Natural killer cell (primary cell): Measurements from ENCODE around the gene GBP3. TPM values are rescaled to one million over a fixed set of nuclear protein-coding genes. Genes with fewer than 3 reads are reported as not detected.
A peak's percentile ranks its signal among the peaks of the same experiment; 100 is the strongest.
"Not testable (repeated sequence)": the region's sequence is repeated elsewhere in the genome, so short reads cannot be mapped to it uniquely, and the experiment has no call there.

ENCODE experiments used
- ATAC-seq, 3 donors: fragments of 150-1000 bp in 2 of 3; fragments of 200-7000 bp in 1 of 3; cut with Tn5 transposase; 1 replicate in 1 of 3; 2 replicates in 2 of 3; pipeline ENCODE4 v1.10.0; 2021; ENCODE audit warnings: mild to moderate bottlenecking in 2 of 3, moderate library complexity in 2 of 3
- DNase-seq, 2 donors: peaks; one replicate each; pipeline versions ENCODE4 v3.0.0 to v3.0.0-alpha.2; 2013 to 2021; ENCODE audit warnings: mixed read lengths in 1 of 2
- H3K27ac ChIP-seq: one replicate; pipeline ENCODE4 v1.5.1; 2013; ENCODE audit warnings: mild to moderate bottlenecking, low read length
- H3K27me3 ChIP-seq: one replicate; pipeline ENCODE4 v1.6.1; 2013; ENCODE audit warnings: low read length; ENCODE audit not compliant: control insufficient read depth, insufficient read depth
- H3K36me3 ChIP-seq: one replicate; pipeline ENCODE4 v1.6.1; 2013; ENCODE audit warnings: low read length; ENCODE audit not compliant: control insufficient read depth, insufficient read depth
- H3K4me1 ChIP-seq: one replicate; pipeline ENCODE4 v1.6.1; 2013; ENCODE audit warnings: low read length; ENCODE audit not compliant: control insufficient read depth, insufficient read depth
- H3K4me3 ChIP-seq: one replicate; pipeline ENCODE4 v1.5.1; 2013; ENCODE audit warnings: low read length
- H3K9me3 ChIP-seq: one replicate; pipeline ENCODE4 v1.6.1; 2013; ENCODE audit warnings: low read length; ENCODE audit not compliant: control insufficient read depth, insufficient read depth
- H3K27ac Mint-ChIP-seq, 2 donors: one replicate each; pipeline ENCODE4 v1.8.0; 2022; ENCODE audit warnings: mild to moderate bottlenecking in 2 of 2, mixed read lengths in 2 of 2, moderate library complexity in 1 of 2
- H3K27me3 Mint-ChIP-seq, 2 donors: one replicate each; pipeline ENCODE4 v1.8.0; 2022; ENCODE audit warnings: low read depth in 2 of 2, mixed read lengths in 2 of 2
- H3K36me3 Mint-ChIP-seq: one replicate; pipeline ENCODE4 v1.8.0; 2022; ENCODE audit warnings: mixed read lengths
- H3K4me1 Mint-ChIP-seq, 2 donors: one replicate each; pipeline ENCODE4 v1.8.0; 2022; ENCODE audit warnings: mixed read lengths in 2 of 2
- H3K4me3 Mint-ChIP-seq: one replicate; pipeline ENCODE4 v1.8.0; 2022; ENCODE audit warnings: mild to moderate bottlenecking, moderate library complexity, mixed read lengths
- H3K9me3 Mint-ChIP-seq, 2 donors: one replicate each; pipeline ENCODE4 v1.8.0; 2022; ENCODE audit warnings: mixed read lengths in 2 of 2
- CTCF ChIP-seq: fragments of 200-600 bp; IDR thresholded peaks from one replicate; pipeline ENCODE4 v1.8.0; 2022; ENCODE audit warnings: antibody characterized with exemption
- WGBS: methylation state at CpG from one replicate; pipeline ENCODE4 v1.1.7; 2013; ENCODE audit warnings: missing lambda C conversion rate; ENCODE audit not compliant: insufficient coverage; 5-methylcytosine and 5-hydroxymethylcytosine counted together
- intact Hi-C: fragments of 100-400 bp; cut with micrococcal nuclease; formaldehyde crosslinking; loops from one replicate; pipeline ENCODE4 v1.14.2; 2022
- total RNA-seq, 4 donors: library from RNA; stranded (reverse); fragments of 120-200 nt in 1 of 4; gene quantifications; one replicate each; pipeline versions ENCODE4 v1.2.3 to v1.2.4, GENCODE V29; 2013 to 2022

Gene GBP3
- total RNA-seq, 3 donors from 2014 or later (not counting 1 experiment from before 2014, with no cell fraction given): 36.1 to 52.5 (median 49.0) TPM

DNA sequence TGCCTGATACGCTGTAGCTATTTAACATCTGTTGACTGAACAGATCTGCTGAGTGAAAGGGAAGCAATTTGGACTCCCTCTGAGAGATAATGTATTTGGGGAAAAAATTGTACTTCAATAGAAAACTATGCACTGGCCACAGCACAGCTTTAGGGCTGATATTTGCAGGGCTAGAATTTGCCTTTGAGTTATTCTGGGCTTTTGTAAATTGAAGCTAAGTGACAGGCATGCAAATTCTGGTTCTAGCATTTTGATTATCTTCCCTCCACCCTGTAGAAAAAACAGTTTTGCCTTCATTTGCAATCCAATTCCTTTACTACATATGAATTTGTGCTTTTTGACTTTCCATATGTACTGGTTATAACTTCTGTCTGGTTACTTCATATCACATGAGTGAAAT, 38.1 kb downstream of the GBP3 start:
- H3K4me3 ChIP-seq: no peak overlapping the region
- intact Hi-C loops: loop anchor here (5.0 kb wide), 1 partner anchor 373 kb away; no protein-coding TSS in a partner anchor
- peaks cover 20% of the 10 kb centered on the region for H3K36me3 ChIP-seq
- no peak for ATAC-seq
- 100% methylated on average over 1 of the region's 1 CpG for WGBS
- Mint-ChIP-seq H3K36me3 (no peaks in the 10 kb centered on the region), H3K4me3 (peak overlapping the region; percentile 58), H3K9me3 (no peaks in the 10 kb centered on the region), H3K27me3 (no peaks in the 10 kb centered on the region), H3K4me1 (peaks cover 46 to 64% of the 10 kb centered on the region in 2 donors), H3K27ac (peak overlapping the region; percentile 69 to 87)
- DNase-seq: no peak
- no peaks in the 10 kb centered on the region for H3K9me3 ChIP-seq
- TF ChIP-seq CTCF: no peak
- H3K27me3 ChIP-seq: no peaks in the 10 kb centered on the region
- peaks cover 8% of the 10 kb centered on the region for H3K4me1 ChIP-seq
- H3K27ac ChIP-seq: peak overlapping the region; percentile 22

DNA sequence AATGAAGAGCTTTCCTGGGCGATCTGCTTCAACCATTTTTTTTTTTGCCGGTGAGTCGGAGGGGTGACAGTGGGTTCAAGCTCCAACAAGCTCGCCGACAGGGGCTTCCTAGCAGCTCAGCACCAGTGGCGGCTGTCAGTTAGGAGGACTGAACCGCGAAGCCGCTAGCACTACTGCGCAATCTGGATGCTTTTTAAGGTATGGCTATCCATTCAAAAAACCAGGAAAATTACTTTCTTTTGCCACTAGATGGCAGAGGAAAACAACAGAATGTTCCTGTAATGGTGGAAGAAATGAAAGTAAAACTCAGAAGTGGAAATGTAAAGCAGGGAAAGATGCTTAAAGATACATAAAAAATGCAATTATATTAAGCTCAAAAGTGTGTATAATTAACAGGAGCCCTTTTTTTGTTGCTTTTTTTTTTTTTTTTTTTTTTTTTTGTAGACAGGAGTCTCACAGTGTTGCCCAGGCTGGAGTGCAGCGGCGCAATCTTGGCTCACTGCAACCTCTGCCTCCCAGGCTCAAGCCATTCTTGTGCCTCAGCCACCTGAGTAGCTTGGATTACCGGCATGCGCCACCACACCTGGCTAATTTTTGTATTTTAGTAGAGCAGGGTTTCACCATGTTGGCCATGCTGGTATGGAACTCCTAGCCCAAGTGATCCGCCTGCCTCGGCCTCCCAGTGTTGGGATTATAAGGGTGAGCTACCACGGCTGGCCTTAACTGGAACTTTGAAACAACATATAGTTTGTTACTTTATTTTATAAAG, 38.7 kb downstream of the GBP3 start:
- TF ChIP-seq CTCF: peak; percentile 67
- Mint-ChIP-seq H3K36me3 (no peaks in the 10 kb centered on the region), H3K27ac (peak overlapping the region; percentile 69 to 87), H3K4me3 (peak overlapping the region; percentile 26), H3K9me3 (no peaks in the 10 kb centered on the region), H3K4me1 (peaks cover 44 to 64% of the 10 kb centered on the region in 2 donors), H3K27me3 (no peaks in the 10 kb centered on the region)
- peak; percentile 70 to 86 (median 84) for ATAC-seq
- Histone ChIP-seq H3K9me3 (no peaks in the 10 kb centered on the region), H3K36me3 (peaks cover 20% of the 10 kb centered on the region), H3K4me1 (peaks cover 8% of the 10 kb centered on the region), H3K27ac (peak overlapping the region; percentile 22), H3K4me3 (no peak overlapping the region), H3K27me3 (no peaks in the 10 kb centered on the region)
- intact Hi-C loops: loop anchor here (5.0 kb wide), 1 partner anchor 373 kb away; no protein-coding TSS in a partner anchor
- peak in 1 of 2 donors; percentile 81 for DNase-seq
- WGBS: 79% methylated on average over 17 of the region's 17 CpGs

- Mint-ChIP-seq H3K27me3 (no peaks in the 10 kb centered on the region), H3K9me3 (no peaks in the 10 kb centered on the region), H3K36me3 (no peaks in the 10 kb centered on the region), H3K4me1 (peaks cover 45 to 59% of the 10 kb centered on the region in 2 donors), H3K4me3 (no peak overlapping the region), H3K27ac (peak overlapping the region in 1 of 2 donors; percentile 2)
- no peak for TF ChIP-seq CTCF
- Histone ChIP-seq H3K36me3 (peaks cover 16% of the 10 kb centered on the region), H3K27me3 (no peaks in the 10 kb centered on the region), H3K4me1 (peaks cover 8% of the 10 kb centered on the region), H3K9me3 (no peaks in the 10 kb centered on the region), H3K27ac (no peak overlapping the region), H3K4me3 (no peak overlapping the region)
- DNase-seq: no peak
- no peak for ATAC-seq
- intact Hi-C loops: loop anchor here (5.0 kb wide), 1 partner anchor 375 kb away; no protein-coding TSS in a partner anchor
Observed at GRCh38 chr1:88982055-88982454, 40.6 kb downstream of the GBP3 start.

DNA sequence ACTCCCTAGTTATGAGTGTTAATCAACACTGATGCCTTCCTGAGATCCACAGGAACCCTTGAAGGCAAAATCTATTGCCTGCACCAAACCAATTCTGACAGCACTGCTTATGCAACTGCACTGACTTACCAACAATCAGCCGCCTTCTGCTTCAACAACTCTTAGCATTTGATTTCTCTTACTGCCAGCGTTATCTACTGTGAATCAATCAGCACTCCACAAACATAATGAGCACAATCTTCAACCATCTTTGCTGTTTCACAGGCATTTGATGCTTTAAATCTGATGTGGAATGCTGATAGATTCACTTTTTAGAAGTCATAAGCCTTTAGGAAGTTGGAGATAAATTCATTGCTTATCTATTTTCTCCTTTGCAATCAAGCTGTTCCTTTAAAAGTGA, 41.2 kb downstream of the GBP3 start:
- not testable (repeated sequence) for H3K4me3 ChIP-seq, H3K36me3 Mint-ChIP-seq, ATAC-seq, H3K27ac ChIP-seq, H3K4me1 ChIP-seq, H3K27me3 ChIP-seq, DNase-seq, H3K27me3 Mint-ChIP-seq, H3K9me3 ChIP-seq, H3K9me3 Mint-ChIP-seq, H3K4me3 Mint-ChIP-seq
- H3K27ac Mint-ChIP-seq: peak overlapping the region; percentile 2 to 25
- intact Hi-C loops: loop anchor here (5.0 kb wide), 1 partner anchor 376 kb away; no protein-coding TSS in a partner anchor
- H3K36me3 ChIP-seq: peaks cover 11% of the 10 kb centered on the region
- H3K4me1 Mint-ChIP-seq: peaks cover 45 to 59% of the 10 kb centered on the region in 2 donors
- WGBS: 96% methylated on average over 2 of the region's 2 CpGs
